ENCODE data around the gene PITPNM3. TPM values are rescaled to one million over a fixed set of nuclear protein-coding genes. Genes with fewer than 3 reads are reported as not detected.

The PITPNM3 gene
- total and polyA plus RNA-seq, 12 donors, result 0.12 to 0.70 (median 0.33) TPM

- intact Hi-C loops (cut with DNase I), result no loop called here
- DNase-seq (no peak), ATAC-seq (no peak)
- peaks cover 0 to 15% (median 0%) of the 10 kb centered on the region in 11 donors for H3K9me3 ChIP-seq
- H3K4me3 ChIP-seq, result no peak overlapping the region
- TF ChIP-seq, protein P1, sequence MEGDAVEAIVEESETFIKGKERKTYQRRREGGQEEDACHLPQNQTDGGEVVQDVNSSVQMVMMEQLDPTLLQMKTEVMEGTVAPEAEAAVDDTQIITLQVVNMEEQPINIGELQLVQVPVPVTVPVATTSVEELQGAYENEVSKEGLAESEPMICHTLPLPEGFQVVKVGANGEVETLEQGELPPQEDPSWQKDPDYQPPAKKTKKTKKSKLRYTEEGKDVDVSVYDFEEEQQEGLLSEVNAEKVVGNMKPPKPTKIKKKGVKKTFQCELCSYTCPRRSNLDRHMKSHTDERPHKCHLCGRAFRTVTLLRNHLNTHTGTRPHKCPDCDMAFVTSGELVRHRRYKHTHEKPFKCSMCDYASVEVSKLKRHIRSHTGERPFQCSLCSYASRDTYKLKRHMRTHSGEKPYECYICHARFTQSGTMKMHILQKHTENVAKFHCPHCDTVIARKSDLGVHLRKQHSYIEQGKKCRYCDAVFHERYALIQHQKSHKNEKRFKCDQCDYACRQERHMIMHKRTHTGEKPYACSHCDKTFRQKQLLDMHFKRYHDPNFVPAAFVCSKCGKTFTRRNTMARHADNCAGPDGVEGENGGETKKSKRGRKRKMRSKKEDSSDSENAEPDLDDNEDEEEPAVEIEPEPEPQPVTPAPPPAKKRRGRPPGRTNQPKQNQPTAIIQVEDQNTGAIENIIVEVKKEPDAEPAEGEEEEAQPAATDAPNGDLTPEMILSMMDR (IDR thresholded peaks at IDR 0.05), result no peak
- WGBS, 2 donors, result 93 to 96% methylated on average over 5 of the region's 5 CpGs
- H3K27me3 ChIP-seq, result no peaks in the 10 kb centered on the region
- H3K4me1 ChIP-seq, result no peaks in the 10 kb centered on the region
- peaks cover 0 to 100% (median 59%) of the 10 kb centered on the region in 9 donors for H3K36me3 ChIP-seq
- H3K27ac ChIP-seq, result no peak overlapping the region
Measured at GRCh38 chr17:6588165-6588564, 31.8 kb upstream of the PITPNM3 start.

- Histone ChIP-seq H3K36me3 (peaks cover 0 to 100% (median 59%) of the 10 kb centered on the region in 9 donors), H3K27me3 (no peaks in the 10 kb centered on the region)
- ATAC-seq, result no peak
Measured at GRCh38 chr17:6587310-6587709, 31.0 kb upstream of the PITPNM3 start.

DNA sequence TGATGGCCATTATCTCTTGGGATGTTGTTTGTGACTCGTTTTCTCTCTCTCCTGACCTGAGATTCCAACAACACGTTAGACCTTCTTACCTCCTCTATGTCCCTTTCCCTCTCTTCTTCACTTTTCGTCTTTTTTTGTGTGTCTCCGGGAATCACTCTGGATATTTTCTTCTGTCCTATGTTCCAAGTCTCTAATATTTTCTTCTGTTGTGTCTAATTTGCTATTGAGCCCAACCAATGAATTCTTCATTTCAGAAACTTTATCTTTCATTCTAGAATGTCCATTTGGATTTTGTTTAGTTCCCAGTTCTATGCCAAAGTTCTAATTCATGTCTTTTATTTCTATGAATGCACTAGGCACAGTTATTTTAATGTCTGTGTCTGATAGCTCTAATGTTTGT lies 27.1 kb upstream of the PITPNM3 start:
- no peak overlapping the region for H3K27ac ChIP-seq
- TF ChIP-seq, protein P1 (IDR thresholded peaks at IDR 0.05), result no peak
- intact Hi-C loops (cut with DNase I), result no loop called here
- WGBS, 2 donors, result 97 to 100% methylated on average over 4 of the region's 4 CpGs
- H3K4me1 ChIP-seq, result no peaks in the 10 kb centered on the region
- ATAC-seq, result no peak
- no peak for DNase-seq
- no peaks in the 10 kb centered on the region for H3K27me3 ChIP-seq
- peaks cover 0 to 18% (median 0%) of the 10 kb centered on the region in 11 donors for H3K9me3 ChIP-seq
- H3K36me3 ChIP-seq, result peaks cover 0 to 89% (median 41%) of the 10 kb centered on the region in 9 donors
- H3K4me3 ChIP-seq, result no peak overlapping the region

More at GRCh38 chr17:6587310-6587709, 31.0 kb upstream of the PITPNM3 start:
- peaks cover 0 to 15% (median 0%) of the 10 kb centered on the region in 11 donors for H3K9me3 ChIP-seq
- TF ChIP-seq, protein P1 (IDR thresholded peaks at IDR 0.05), result no peak
- no peak overlapping the region for H3K27ac ChIP-seq
- intact Hi-C loops (cut with DNase I), result no loop called here
- no peak for DNase-seq
- 93 to 98% methylated on average over 4 of the region's 4 CpGs for WGBS, 2 donors
- no peaks in the 10 kb centered on the region for H3K4me1 ChIP-seq
- H3K4me3 ChIP-seq, result no peak overlapping the region

DNA sequence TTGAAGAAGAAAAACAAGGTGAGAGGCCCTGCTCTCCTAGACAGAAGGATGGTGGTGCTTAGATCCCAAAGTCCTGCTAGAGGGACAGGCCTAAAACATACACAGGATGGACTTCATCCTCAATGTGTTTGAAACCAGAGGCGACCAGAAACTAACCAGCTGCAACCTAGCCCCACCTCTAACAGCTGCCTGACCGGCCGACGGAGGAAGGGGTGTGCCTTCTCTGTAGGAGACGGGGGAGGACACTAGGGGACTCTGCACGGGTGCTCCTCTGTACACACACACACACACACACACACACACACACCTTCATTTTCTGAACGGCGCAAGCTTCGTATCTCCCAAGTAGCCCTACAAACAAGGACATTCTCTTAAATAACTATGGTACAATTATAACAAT lies 24.3 kb upstream of the PITPNM3 start:
- Histone ChIP-seq H3K36me3 (peaks cover 0 to 78% (median 18%) of the 10 kb centered on the region in 9 donors), H3K4me1 (peaks cover 0 to 9% (median 2%) of the 10 kb centered on the region in 9 donors), H3K27me3 (no peaks in the 10 kb centered on the region), H3K27ac (no peak overlapping the region), H3K9me3 (peaks cover 0 to 11% (median 0%) of the 10 kb centered on the region in 11 donors), H3K4me3 (no peak overlapping the region)
- intact Hi-C loops (cut with DNase I), result no loop called here
- no peak for ATAC-seq
- WGBS, 2 donors, result 75 to 77% methylated on average over 9 of the region's 9 CpGs
- DNase-seq, result no peak
- TF ChIP-seq, protein P1 (IDR thresholded peaks at IDR 0.05), result no peak
